Panc1 (cell line): ENCODE data around the gene EEF1AKMT3.

Experiments used
- POLR2AphosphoS5 ChIP-seq: IDR thresholded peaks from 2 replicates; pipeline ENCODE4 v1.6.1; 2012; ENCODE audit warnings: mild to moderate bottlenecking, low read depth, low read length, moderate library complexity
- SIN3A ChIP-seq: IDR thresholded peaks from 2 replicates; pipeline ENCODE4 v1.6.1; 2012; ENCODE audit warnings: low read depth, mild to moderate bottlenecking, low read length, moderate library complexity, borderline replicate concordance; ENCODE audit not compliant: insufficient read depth
- TCF7L2 ChIP-seq: IDR thresholded peaks from 2 replicates; pipeline ENCODE4 v1.6.1; 2011; ENCODE audit warnings: mild to moderate bottlenecking, low read depth, low read length, inconsistent platforms
- TF ChIP-seq, protein P1 (sequence below): fragments of 450-650 bp; IDR thresholded peaks from 2 replicates; pipeline ENCODE4 v1.5.1; 2017; ENCODE audit warnings: mild to moderate bottlenecking

DNA sequence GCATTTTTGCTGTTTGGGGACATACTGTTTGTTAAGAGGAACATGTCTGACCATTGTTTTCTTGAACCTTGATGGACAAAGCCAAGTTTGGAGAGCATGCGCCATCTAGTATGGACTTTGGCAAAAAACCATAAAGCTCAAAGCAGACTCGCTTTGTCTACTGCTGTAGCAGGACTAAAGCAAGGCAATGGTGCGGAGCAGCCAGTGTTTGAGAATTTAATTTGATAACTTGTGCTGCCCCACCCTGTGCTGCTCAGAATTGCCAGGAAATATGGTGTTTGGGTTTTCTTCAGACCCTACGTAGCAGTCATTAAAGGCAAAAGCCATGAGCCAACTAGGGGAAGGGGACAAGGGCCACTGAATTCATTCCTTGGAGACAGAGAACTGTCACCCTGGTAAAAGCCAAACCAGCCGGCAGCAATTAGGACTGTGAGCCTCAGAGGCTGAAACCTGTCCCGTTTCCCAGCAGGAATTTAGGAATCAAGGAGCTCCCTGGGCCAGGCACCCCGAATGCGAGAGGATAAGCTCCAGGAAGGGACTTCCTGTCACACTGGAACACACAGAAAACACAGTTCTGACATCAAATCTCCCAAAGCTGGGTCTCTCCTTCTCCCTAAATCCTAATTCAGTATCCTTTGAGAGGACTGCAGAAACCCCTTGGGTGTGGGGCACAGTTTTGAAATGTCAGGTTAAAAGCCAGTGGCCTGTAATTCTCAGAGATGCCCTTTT is 45.0 kb downstream of the EEF1AKMT3 start:
- TF ChIP-seq TCF7L2 (no peak), POLR2AphosphoS5 (peak; percentile 52), SIN3A (no peak)
- TF ChIP-seq, protein P1, sequence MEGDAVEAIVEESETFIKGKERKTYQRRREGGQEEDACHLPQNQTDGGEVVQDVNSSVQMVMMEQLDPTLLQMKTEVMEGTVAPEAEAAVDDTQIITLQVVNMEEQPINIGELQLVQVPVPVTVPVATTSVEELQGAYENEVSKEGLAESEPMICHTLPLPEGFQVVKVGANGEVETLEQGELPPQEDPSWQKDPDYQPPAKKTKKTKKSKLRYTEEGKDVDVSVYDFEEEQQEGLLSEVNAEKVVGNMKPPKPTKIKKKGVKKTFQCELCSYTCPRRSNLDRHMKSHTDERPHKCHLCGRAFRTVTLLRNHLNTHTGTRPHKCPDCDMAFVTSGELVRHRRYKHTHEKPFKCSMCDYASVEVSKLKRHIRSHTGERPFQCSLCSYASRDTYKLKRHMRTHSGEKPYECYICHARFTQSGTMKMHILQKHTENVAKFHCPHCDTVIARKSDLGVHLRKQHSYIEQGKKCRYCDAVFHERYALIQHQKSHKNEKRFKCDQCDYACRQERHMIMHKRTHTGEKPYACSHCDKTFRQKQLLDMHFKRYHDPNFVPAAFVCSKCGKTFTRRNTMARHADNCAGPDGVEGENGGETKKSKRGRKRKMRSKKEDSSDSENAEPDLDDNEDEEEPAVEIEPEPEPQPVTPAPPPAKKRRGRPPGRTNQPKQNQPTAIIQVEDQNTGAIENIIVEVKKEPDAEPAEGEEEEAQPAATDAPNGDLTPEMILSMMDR = no peak
